Measurements from ENCODE around the gene HDGFL3. TPM values are rescaled to one million over a fixed set of nuclear protein-coding genes. Genes with fewer than 3 reads are reported as not detected.
"Not testable (repeated sequence)": the region's sequence is repeated elsewhere in the genome, so short reads cannot be mapped to it uniquely, and the experiment has no call there.

HDGFL3 gene
- total RNA-seq, 4 donors from 2014 or later = 1.00 to 7.1 (median 4.1) TPM

DNA sequence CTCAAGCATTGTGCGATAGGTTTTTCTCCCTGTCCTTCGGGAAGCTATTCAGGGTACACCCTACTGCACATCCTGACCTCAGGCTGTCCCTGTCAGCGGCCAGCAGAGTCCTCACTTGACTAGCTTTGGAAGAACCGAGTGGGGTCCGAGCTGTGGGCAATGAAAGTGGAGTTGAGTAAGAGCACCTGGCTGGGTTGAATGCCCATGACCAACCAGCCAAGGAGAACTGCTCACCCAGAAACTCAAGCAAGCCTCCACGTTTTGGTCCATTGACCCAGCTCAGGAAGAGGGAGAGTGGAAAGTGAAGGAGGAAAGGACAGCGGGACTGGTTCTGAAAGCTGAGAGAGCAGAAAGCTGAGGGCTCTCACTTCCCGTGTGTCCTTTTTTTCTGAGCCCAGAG lies 36.0 kb upstream of the HDGFL3 start:
- no peak overlapping the region for H3K4me3 ChIP-seq
- peaks cover 0 to 5% (median 0%) of the 10 kb centered on the region in 3 donors for H3K9me3 ChIP-seq
- H3K36me3 ChIP-seq = no peaks in the 10 kb centered on the region
- H3K27me3 ChIP-seq = peaks cover 5 to 21% (median 9%) of the 10 kb centered on the region in 3 donors
- no peak overlapping the region for H3K27ac ChIP-seq
- DNase-seq (no peak), ATAC-seq (no peak)
- TF ChIP-seq, protein P1, sequence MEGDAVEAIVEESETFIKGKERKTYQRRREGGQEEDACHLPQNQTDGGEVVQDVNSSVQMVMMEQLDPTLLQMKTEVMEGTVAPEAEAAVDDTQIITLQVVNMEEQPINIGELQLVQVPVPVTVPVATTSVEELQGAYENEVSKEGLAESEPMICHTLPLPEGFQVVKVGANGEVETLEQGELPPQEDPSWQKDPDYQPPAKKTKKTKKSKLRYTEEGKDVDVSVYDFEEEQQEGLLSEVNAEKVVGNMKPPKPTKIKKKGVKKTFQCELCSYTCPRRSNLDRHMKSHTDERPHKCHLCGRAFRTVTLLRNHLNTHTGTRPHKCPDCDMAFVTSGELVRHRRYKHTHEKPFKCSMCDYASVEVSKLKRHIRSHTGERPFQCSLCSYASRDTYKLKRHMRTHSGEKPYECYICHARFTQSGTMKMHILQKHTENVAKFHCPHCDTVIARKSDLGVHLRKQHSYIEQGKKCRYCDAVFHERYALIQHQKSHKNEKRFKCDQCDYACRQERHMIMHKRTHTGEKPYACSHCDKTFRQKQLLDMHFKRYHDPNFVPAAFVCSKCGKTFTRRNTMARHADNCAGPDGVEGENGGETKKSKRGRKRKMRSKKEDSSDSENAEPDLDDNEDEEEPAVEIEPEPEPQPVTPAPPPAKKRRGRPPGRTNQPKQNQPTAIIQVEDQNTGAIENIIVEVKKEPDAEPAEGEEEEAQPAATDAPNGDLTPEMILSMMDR (IDR thresholded peaks at IDR 0.05 in 4 of 5, conservative IDR thresholded peaks at IDR 0.05 in 1 of 5) = no peak
- no peak for TF ChIP-seq POLR2A (IDR thresholded peaks at IDR 0.05)
- in situ Hi-C loops (cut with MboI; ENCODE audit: low sequenced_read_pairs in 4 of 4) (loop anchor here in 1 of 4 donors (25.0 kb wide), 1 partner anchor 319 kb away; no protein-coding TSS in a partner anchor), intact Hi-C loops (cut with DNase I; ENCODE audit: low total_unique reads) (no loop called here)
- H3K4me1 ChIP-seq = no peaks in the 10 kb centered on the region

DNA sequence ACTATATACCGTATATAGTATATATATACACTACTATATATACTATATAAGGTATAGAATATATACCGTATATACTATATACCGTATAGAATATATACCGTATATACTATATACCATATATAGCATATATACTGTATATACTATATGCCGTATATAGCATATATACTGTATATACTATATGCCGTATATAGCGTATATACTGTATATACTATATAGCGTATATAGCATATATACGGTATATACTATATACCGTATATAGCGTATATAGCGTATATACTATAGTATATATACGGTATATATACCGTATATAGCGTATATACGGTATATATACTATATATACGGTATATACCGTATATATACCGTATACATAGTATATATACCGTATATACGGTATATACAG lies 22.6 kb upstream of the HDGFL3 start:
- in situ Hi-C loops (cut with MboI; ENCODE audit: low sequenced_read_pairs in 4 of 4) = loop anchor here in 1 of 4 donors (25.0 kb wide), 1 partner anchor 332 kb away; no protein-coding TSS in a partner anchor
- ATAC-seq = no peak
- DNase-seq = no peak
- intact Hi-C loops (cut with DNase I; ENCODE audit: low total_unique reads) = no loop called here
- TF ChIP-seq, protein P1 (IDR thresholded peaks at IDR 0.05 in 4 of 5, conservative IDR thresholded peaks at IDR 0.05 in 1 of 5) = no peak
- no peaks in the 10 kb centered on the region for H3K36me3 ChIP-seq
- H3K27ac ChIP-seq = no peak overlapping the region
- H3K4me1 ChIP-seq = no peaks in the 10 kb centered on the region
- no peak overlapping the region for H3K4me3 ChIP-seq
- no peaks in the 10 kb centered on the region for H3K27me3 ChIP-seq
- H3K9me3 ChIP-seq = no peaks in the 10 kb centered on the region

DNA sequence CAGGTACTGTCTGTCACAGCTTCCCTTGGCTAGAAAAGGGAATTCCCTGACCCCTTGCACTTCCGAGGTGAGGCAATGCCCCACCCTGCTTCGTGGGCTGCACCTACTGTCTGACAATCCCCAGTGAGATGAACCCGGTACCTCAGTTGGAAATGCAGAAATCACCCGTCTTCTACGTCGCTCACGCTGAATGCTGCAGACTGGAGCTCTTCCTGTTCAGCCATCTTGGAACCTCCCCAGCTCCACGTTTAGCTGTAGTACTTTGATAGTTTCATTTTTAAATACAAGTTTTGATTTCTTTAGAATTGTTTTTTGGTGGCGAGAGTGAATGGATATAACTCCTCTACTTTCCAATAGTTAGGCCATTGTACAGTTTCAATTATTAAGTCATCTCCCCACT lies 17.8 kb upstream of the HDGFL3 start:
- TF ChIP-seq POLR2A (IDR thresholded peaks at IDR 0.05) = no peak
- TF ChIP-seq, protein P1 (IDR thresholded peaks at IDR 0.05 in 4 of 5, conservative IDR thresholded peaks at IDR 0.05 in 1 of 5) = no peak
- H3K4me1 ChIP-seq = no peaks in the 10 kb centered on the region
- intact Hi-C loops (cut with DNase I; ENCODE audit: low total_unique reads) = no loop called here
- in situ Hi-C loops (cut with MboI; ENCODE audit: low sequenced_read_pairs in 4 of 4) = loop anchor here in 1 of 4 donors (25.0 kb wide), 1 partner anchor 337 kb away; no protein-coding TSS in a partner anchor
- no peaks in the 10 kb centered on the region for H3K36me3 ChIP-seq
- no peaks in the 10 kb centered on the region for H3K9me3 ChIP-seq
- DNase-seq (no peak), ATAC-seq (no peak)
- no peak overlapping the region for H3K27ac ChIP-seq
- H3K4me3 ChIP-seq = no peak overlapping the region
- H3K27me3 ChIP-seq = no peaks in the 10 kb centered on the region

GRCh38 chr15:83221781-83222180 lies 14.2 kb upstream of the HDGFL3 start:
- in situ Hi-C loops (cut with MboI; ENCODE audit: low sequenced_read_pairs in 4 of 4) = not testable (repeated sequence)

DNA sequence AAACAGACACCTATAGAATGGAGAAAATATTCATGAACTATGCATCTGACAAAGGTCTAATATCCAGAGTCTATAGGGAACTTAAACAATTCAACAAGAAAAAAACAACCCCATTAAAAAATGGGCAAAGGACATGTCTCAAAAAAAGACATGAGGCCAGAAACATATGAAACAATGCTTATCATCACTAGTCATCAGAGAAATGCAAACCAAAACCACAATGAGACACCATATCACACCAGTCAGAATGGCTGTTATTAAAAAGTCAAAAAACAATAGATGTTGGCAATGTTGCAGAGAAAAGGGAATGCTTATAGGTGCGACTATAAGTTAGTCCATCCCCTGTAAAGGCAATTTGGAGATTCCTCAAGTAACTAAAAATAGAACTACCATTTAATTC lies 11.4 kb upstream of the HDGFL3 start:
- Histone ChIP-seq H3K27ac (no peak overlapping the region), H3K4me1 (no peaks in the 10 kb centered on the region), H3K27me3 (no peaks in the 10 kb centered on the region), H3K36me3 (no peaks in the 10 kb centered on the region), H3K4me3 (no peak overlapping the region), H3K9me3 (no peaks in the 10 kb centered on the region)
- TF ChIP-seq POLR2A (IDR thresholded peaks at IDR 0.05) = no peak
- TF ChIP-seq, protein P1 (IDR thresholded peaks at IDR 0.05 in 4 of 5, conservative IDR thresholded peaks at IDR 0.05 in 1 of 5) = no peak
- intact Hi-C loops (cut with DNase I; ENCODE audit: low total_unique reads) = no loop called here
- ATAC-seq (no peak), DNase-seq (no peak)
- in situ Hi-C loops (cut with MboI; ENCODE audit: low sequenced_read_pairs in 4 of 4) = no loop called here

More at GRCh38 chr15:83221781-83222180, 14.2 kb upstream of the HDGFL3 start:
- H3K27ac ChIP-seq; H3K4me1 ChIP-seq; H3K36me3 ChIP-seq; intact Hi-C loops (cut with DNase I; ENCODE audit: low total_unique reads); H3K27me3 ChIP-seq; DNase-seq; ATAC-seq; H3K4me3 ChIP-seq; H3K9me3 ChIP-seq: not testable (repeated sequence)
